ENCODE measurements around the gene TENT4B. TPM values are rescaled to one million over a fixed set of nuclear protein-coding genes. Genes with fewer than 3 reads are reported as not detected.

The TENT4B gene
- total RNA-seq, 2 experiments from 2014 or later = 5.8 to 8.8 TPM

DNA sequence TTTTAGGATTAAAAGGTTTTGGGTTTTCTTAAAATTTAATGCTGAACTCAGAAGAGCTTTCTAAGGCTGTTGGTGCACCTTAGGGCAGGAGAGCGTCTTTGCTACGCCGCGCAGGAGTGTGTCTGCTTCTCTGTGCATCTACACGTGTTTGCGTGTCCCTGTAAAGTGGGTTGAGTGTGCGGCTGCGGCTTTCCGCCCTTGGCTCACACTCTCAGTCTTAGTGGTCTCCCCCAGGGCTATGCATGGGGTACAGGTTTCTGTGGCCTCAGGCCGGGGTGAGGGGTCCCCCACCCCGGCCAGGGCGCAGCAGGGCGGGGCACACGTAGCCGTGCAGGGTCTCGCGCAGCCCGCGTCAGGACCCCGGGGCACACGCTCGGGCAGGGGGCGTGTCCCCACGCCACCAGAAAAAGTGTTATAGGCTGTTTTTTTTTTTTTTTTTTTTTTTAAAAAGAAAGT, 727 bp upstream of the TENT4B start:
- Histone ChIP-seq H3K4me2 (ENCODE audit: low read length) (peak overlapping the region; percentile 87), H3K79me2 (ENCODE audit: insufficient read depth, low read depth, low read length) (peaks cover 34% of the 10 kb centered on the region; the same call in 1 of the 2 replicates), H4K20me1 (ENCODE audit: insufficient read depth, low read length) (peaks cover 9% of the 10 kb centered on the region; the same call in 1 of the 2 replicates), H3K9me3 (ENCODE audit: low read length) (no peaks in the 10 kb centered on the region), H3K4me3 (ENCODE audit: low read depth, low read length, poor library complexity, severe bottlenecking) (peak overlapping the region; percentile 71), H3K36me3 (ENCODE audit: insufficient read depth, low read length) (no peaks in the 10 kb centered on the region), H2AFZ (ENCODE audit: low read length) (peak overlapping the region; percentile 93), H3K4me1 (ENCODE audit: insufficient read depth, low read length, poor library complexity, severe bottlenecking) (peaks cover 27% of the 10 kb centered on the region), H3K27ac (ENCODE audit: low read depth, low read length, poor library complexity, severe bottlenecking) (peak overlapping the region; percentile 73), H3K9me2 (ENCODE audit: insufficient read depth, low read length) (no peaks in the 10 kb centered on the region)
- ChIA-PET POLR2A (interaction anchor here (1.0 to 1.8 kb wide), 3 partner anchors 11 to 85 kb away, joined by 3 to 6 read pairs (median 6); partner anchors contain the start of gene HEATR3), CTCF (ENCODE audit: unreplicated experiment) (no interaction called here)
- BruUV-seq (replicated peaks) = no TSS peak
- DNase-seq (ENCODE audit: low spot score) = no peak
- TF ChIP-seq, protein P1, sequence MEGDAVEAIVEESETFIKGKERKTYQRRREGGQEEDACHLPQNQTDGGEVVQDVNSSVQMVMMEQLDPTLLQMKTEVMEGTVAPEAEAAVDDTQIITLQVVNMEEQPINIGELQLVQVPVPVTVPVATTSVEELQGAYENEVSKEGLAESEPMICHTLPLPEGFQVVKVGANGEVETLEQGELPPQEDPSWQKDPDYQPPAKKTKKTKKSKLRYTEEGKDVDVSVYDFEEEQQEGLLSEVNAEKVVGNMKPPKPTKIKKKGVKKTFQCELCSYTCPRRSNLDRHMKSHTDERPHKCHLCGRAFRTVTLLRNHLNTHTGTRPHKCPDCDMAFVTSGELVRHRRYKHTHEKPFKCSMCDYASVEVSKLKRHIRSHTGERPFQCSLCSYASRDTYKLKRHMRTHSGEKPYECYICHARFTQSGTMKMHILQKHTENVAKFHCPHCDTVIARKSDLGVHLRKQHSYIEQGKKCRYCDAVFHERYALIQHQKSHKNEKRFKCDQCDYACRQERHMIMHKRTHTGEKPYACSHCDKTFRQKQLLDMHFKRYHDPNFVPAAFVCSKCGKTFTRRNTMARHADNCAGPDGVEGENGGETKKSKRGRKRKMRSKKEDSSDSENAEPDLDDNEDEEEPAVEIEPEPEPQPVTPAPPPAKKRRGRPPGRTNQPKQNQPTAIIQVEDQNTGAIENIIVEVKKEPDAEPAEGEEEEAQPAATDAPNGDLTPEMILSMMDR (conservative IDR thresholded peaks at IDR 0.05; ENCODE audit: low read length) = no peak
- no peak for TF ChIP-seq EZH2phosphoT487 (IDR thresholded peaks at IDR 0.05; ENCODE audit: borderline replicate concordance, low read depth, low read length)
- intact Hi-C loops (cut with micrococcal nuclease; ENCODE audit: unreplicated experiment) = loop anchor here (2.0 to 5.0 kb wide), 4 partner anchors 60 to 215 kb away; partner anchors contain the start of genes BRD7 and CNEP1R1

DNA sequence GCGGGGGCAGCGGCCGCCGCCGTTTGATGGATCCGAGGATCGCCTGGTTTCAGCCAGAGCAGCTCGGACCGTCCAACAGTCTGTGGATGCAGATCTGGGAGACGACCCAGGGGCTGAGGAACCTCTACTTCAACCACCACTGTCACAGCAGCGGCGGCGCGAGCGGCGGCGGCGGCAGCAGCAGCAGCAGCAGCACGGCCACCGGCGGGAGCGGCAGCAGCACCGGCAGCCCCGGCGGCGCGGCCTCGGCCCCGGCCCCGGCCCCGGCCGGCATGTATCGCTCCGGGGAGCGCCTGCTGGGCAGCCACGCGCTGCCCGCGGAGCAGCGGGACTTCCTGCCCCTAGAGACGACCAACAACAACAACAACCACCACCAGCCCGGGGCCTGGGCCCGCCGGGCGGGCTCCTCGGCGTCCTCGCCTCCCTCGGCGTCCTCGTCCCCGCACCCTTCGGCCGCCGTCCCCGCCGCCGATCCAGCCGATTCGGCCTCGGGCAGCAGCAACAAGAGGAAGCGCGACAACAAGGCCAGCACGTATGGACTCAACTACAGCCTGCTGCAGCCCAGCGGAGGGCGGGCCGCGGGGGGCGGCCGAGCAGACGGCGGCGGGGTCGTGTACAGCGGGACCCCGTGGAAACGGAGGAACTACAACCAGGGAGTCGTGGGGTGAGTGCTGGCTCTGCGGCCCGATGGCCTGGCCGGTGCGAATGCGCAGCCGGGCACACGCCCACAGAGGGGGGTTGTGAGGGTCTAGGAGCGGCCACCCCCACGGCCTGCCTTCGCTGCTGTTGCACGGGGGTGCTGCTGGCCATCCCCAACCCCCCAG, 702 bp downstream of the TENT4B start:
- no peaks in the 10 kb centered on the region for H3K36me3 ChIP-seq (ENCODE audit: insufficient read depth, low read length)
- no peak for DNase-seq (ENCODE audit: low spot score)
- no peak overlapping the region for H3K27ac ChIP-seq (ENCODE audit: low read depth, low read length, poor library complexity, severe bottlenecking)
- peak overlapping the region; percentile 91 for H3K4me2 ChIP-seq (ENCODE audit: low read length)
- H3K4me3 ChIP-seq (ENCODE audit: low read depth, low read length, poor library complexity, severe bottlenecking) = peak overlapping the region; percentile 95
- H3K9me2 ChIP-seq (ENCODE audit: insufficient read depth, low read length) = no peaks in the 10 kb centered on the region
- peaks cover 27% of the 10 kb centered on the region for H3K4me1 ChIP-seq (ENCODE audit: insufficient read depth, low read length, poor library complexity, severe bottlenecking)
- H4K20me1 ChIP-seq (ENCODE audit: insufficient read depth, low read length) = peaks cover 9% of the 10 kb centered on the region; the same call in 1 of the 2 replicates
- POLR2A ChIA-PET = no interaction called here
- no peak overlapping the region for H2AFZ ChIP-seq (ENCODE audit: low read length)
- no TSS peak for BruUV-seq (replicated peaks)
- intact Hi-C loops (cut with micrococcal nuclease; ENCODE audit: unreplicated experiment) = loop anchor here (2.0 to 5.0 kb wide), 4 partner anchors 58 to 213 kb away; partner anchors contain the start of genes BRD7 and CNEP1R1
- no peaks in the 10 kb centered on the region for H3K9me3 ChIP-seq (ENCODE audit: low read length)
- no peak for TF ChIP-seq EZH2phosphoT487 (IDR thresholded peaks at IDR 0.05; ENCODE audit: borderline replicate concordance, low read depth, low read length)
- TF ChIP-seq, protein P1 (conservative IDR thresholded peaks at IDR 0.05; ENCODE audit: low read length) = no peak
- peaks cover 39% of the 10 kb centered on the region; the same call in 1 of the 2 replicates for H3K79me2 ChIP-seq (ENCODE audit: insufficient read depth, low read depth, low read length)
- CTCF ChIA-PET (ENCODE audit: unreplicated experiment) = no interaction called here
